A673 (cell line): ENCODE measurements around the gene CMIP. TPM values are rescaled to one million over a fixed set of nuclear protein-coding genes. Genes with fewer than 3 reads are reported as not detected.

Experiments
- BruUV-seq: library from RNA; stranded (reverse); fragments of 400-500 nt; replicated peaks from 2 replicates; lab custom pipeline; 2021; lab: Mats Ljungman, UMichigan
- CTCF ChIA-PET: fragments of 300-600 bp; sonication (Branson Sonifier 250); formaldehyde crosslinking; loops from one replicate; lab custom pipeline; 2022; ENCODE audit warnings: antibody characterized with exemption; lab: Charles Lee
- POLR2A ChIA-PET: fragments of 300-600 bp; sonication (Branson Sonifier 250); formaldehyde crosslinking; loops from one replicate; lab custom pipeline; 2022; ENCODE audit warnings: antibody characterized with exemption; ENCODE audit not compliant: low non-redundant PET; lab: Charles Lee
- DNase-seq: peaks from one replicate; pipeline ENCODE4 v3.0.0-alpha.2; 2015; ENCODE audit warnings: low spot score
- H3K27ac ChIP-seq: fragments of 200-600 bp; sonication (generic); 2 replicates; pipeline ENCODE4 v1.5.1; 2016; ENCODE audit warnings: mixed run types, low read depth, mild to moderate bottlenecking, mixed read lengths, antibody characterized with exemption, low read length; ENCODE audit not compliant: poor library complexity, severe bottlenecking
- H3K27me3 ChIP-seq: fragments of 200-600 bp; sonication (generic); replicated peaks from 2 replicates; pipeline ENCODE4 v1.6.1; 2017; ENCODE audit warnings: mixed run types, low read depth, mild to moderate bottlenecking, mixed read lengths, antibody characterized with exemption, low read length; ENCODE audit not compliant: insufficient read depth, poor library complexity
- H3K36me3 ChIP-seq: fragments of 200-600 bp; sonication (generic); 2 replicates; pipeline ENCODE4 v1.6.1; 2016; ENCODE audit warnings: mixed run types, mild to moderate bottlenecking, mixed read lengths, antibody characterized with exemption, low read length; ENCODE audit not compliant: insufficient read depth, poor library complexity, severe bottlenecking
- H3K4me1 ChIP-seq: fragments of 200-600 bp; sonication (generic); 2 replicates; pipeline ENCODE4 v1.6.1; 2017; ENCODE audit warnings: mixed run types, mild to moderate bottlenecking, mixed read lengths, antibody characterized with exemption, low read length; ENCODE audit not compliant: insufficient read depth, poor library complexity, severe bottlenecking
- H3K4me3 ChIP-seq: fragments of 200-600 bp; sonication (generic); 2 replicates; pipeline ENCODE4 v1.5.1; 2016; ENCODE audit warnings: low read depth, mixed run types, mild to moderate bottlenecking, mixed read lengths, low read length; ENCODE audit not compliant: poor library complexity, severe bottlenecking
- H3K9me3 ChIP-seq: fragments of 200-600 bp; sonication (generic); 2 replicates; pipeline ENCODE4 v1.6.1; 2016; ENCODE audit warnings: mixed run types, low read depth, mild to moderate bottlenecking, mixed read lengths, antibody characterized with exemption, low read length; ENCODE audit not compliant: poor library complexity, severe bottlenecking
- EZH2 ChIP-seq: fragments of 200-600 bp; sonication (generic); IDR thresholded peaks from 2 replicates; pipeline ENCODE4 v1.6.1; 2017; ENCODE audit warnings: borderline replicate concordance, low read depth, mild to moderate bottlenecking, mixed read lengths, antibody characterized with exemption, low read length; ENCODE audit not compliant: poor library complexity, severe bottlenecking
- intact Hi-C: fragments of 100-400 bp; cut with micrococcal nuclease; formaldehyde crosslinking; loops from one replicate; pipeline ENCODE4 v1.10.0; 2022; ENCODE audit not compliant: unreplicated experiment
- total RNA-seq: library from RNA; stranded (reverse); gene quantifications from 2 replicates; pipeline ENCODE4 v1.2.3, GENCODE V29; 2021
- TF ChIP-seq, protein P1 (sequence below): fragments of 300-800, 200-600 bp; sonication (generic); conservative IDR thresholded peaks from 2 replicates; pipeline ENCODE4 v1.5.1; 2017; ENCODE audit warnings: low read depth, mild to moderate bottlenecking, antibody characterized with exemption, low read length, moderate library complexity, mixed read lengths

The CMIP gene
- total RNA-seq, 1 experiment from 2014 or later, result 25.5 TPM

DNA sequence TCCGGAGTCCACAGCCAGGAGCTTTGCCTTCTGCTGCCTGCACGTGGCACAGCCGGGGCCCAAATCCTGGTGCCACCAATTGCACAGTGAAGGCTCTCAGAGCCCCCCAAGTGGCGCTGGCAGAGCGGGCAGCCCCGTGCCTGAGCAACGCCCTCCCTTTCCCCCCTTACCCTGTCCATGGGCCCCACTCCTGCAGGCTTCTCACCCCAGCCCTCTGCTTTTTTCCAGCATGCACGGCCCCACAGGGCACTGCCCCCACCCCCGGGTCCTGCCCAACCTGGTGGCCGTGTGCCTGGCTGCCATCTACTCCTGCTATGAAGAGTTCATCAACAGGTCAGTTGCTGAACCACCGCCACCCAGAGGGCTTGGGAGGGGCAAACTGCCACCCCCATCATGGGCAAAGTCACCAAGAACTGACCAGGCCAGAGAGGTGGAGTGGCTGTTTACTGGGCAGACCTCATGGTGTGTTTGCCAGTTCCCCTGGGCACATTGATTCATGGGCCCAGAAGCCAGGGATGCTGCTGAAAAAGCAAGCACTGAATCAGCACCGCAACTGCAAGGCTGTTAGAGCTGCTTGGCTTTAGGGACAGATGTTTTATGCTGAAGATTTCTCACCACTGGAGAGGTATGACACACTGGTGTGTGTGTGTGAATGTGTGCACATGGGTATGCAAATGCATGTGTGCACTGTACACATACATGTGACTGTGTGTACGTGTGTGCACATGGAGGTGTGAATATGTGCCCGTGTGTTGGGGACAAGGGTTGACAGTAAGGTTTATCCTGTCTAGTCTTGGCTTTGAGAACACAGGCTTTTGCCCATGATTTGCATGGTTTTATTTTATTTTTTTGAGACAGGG, 227.4 kb downstream of the CMIP start:
- Histone ChIP-seq H3K27ac (no peak overlapping the region), H3K4me3 (no peak overlapping the region), H3K9me3 (no peaks in the 10 kb centered on the region), H3K27me3 (no peaks in the 10 kb centered on the region), H3K36me3 (no peaks in the 10 kb centered on the region), H3K4me1 (no peaks in the 10 kb centered on the region)
- no TSS peak for BruUV-seq
- no peak for DNase-seq
- no peak for TF ChIP-seq EZH2
- TF ChIP-seq, protein P1, sequence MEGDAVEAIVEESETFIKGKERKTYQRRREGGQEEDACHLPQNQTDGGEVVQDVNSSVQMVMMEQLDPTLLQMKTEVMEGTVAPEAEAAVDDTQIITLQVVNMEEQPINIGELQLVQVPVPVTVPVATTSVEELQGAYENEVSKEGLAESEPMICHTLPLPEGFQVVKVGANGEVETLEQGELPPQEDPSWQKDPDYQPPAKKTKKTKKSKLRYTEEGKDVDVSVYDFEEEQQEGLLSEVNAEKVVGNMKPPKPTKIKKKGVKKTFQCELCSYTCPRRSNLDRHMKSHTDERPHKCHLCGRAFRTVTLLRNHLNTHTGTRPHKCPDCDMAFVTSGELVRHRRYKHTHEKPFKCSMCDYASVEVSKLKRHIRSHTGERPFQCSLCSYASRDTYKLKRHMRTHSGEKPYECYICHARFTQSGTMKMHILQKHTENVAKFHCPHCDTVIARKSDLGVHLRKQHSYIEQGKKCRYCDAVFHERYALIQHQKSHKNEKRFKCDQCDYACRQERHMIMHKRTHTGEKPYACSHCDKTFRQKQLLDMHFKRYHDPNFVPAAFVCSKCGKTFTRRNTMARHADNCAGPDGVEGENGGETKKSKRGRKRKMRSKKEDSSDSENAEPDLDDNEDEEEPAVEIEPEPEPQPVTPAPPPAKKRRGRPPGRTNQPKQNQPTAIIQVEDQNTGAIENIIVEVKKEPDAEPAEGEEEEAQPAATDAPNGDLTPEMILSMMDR, result no peak
- CTCF ChIA-PET, result no interaction called here
- POLR2A ChIA-PET, result no interaction called here
- intact Hi-C loops, result no loop called here

DNA sequence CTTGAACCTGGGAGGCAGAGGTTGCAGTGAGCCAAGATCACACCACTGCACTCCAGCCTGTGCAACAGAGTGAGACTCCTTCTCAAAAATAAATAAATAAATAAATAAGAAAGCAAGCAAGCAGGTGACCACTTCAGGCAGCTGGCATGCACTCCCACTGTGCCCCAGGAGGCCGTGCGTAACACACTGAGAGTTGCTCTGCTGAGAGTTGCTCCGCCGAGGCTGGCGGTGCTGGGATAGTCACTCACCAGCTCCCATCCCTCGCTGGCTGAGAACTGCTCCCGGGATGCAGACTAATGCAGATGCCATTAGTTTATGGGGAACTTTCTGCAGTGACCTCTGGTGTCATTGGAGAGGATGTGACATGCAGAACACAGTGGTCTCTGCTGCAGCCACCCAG, 228.8 kb downstream of the CMIP start:
- H3K27me3 ChIP-seq, result no peaks in the 10 kb centered on the region
- CTCF ChIA-PET, result no interaction called here
- no peak overlapping the region for H3K27ac ChIP-seq
- BruUV-seq, result no TSS peak
- DNase-seq, result no peak
- no peaks in the 10 kb centered on the region for H3K36me3 ChIP-seq
- H3K4me3 ChIP-seq, result no peak overlapping the region
- no peaks in the 10 kb centered on the region for H3K4me1 ChIP-seq
- TF ChIP-seq, protein P1, result no peak
- TF ChIP-seq EZH2, result no peak
- POLR2A ChIA-PET, result no interaction called here
- intact Hi-C loops, result no loop called here
- no peaks in the 10 kb centered on the region for H3K9me3 ChIP-seq

DNA sequence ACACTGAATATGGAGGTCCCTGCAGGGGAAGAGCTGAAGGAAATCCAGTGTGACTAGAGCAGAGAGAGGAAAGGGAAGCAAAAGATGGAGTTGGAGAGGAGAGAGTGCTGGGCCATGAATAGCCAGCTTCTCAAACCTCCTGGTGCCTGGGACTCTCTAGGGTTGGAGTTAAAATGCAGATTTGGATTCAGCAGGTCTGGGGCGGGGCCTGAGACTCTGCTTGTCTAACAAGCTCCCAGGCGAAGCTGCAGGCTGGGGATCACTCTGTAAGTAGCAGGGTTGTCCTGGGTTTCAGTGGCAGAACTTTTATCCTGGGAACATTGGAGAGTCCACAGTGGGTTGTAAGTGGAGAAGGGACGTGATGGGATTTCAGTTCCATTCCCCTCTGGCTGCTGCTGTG, 231.1 kb downstream of the CMIP start:
- Histone ChIP-seq H3K27me3 (no peaks in the 10 kb centered on the region), H3K4me3 (no peak overlapping the region), H3K27ac (no peak overlapping the region), H3K4me1 (no peaks in the 10 kb centered on the region), H3K9me3 (no peaks in the 10 kb centered on the region), H3K36me3 (no peaks in the 10 kb centered on the region)
- BruUV-seq, result no TSS peak
- intact Hi-C loops, result no loop called here
- no peak for DNase-seq
- TF ChIP-seq EZH2, result no peak
- TF ChIP-seq, protein P1, result no peak
- CTCF ChIA-PET, result no interaction called here
- POLR2A ChIA-PET, result no interaction called here
